HEK293 (cell line): Measurements from ENCODE around the gene VKORC1.

Source experiments
- CTCF ChIA-PET: fragments of 350-600 bp; formaldehyde crosslinking; extraction: SDS; loops from one replicate; lab custom pipeline; 2021; ENCODE audit warnings: antibody characterized with exemption; lab: Yijun Ruan, JAX
- POLR2A ChIA-PET: fragments of 300-600 bp; formaldehyde crosslinking; extraction: SDS; loops from one replicate; lab custom pipeline; 2020; ENCODE audit warnings: antibody characterized with exemption, inconsistent platforms; lab: Yijun Ruan, JAX
- H3K27ac ChIP-seq: fragments of 200-500 bp; sonication (Bioruptor generic); 2 replicates; pipeline ENCODE4 v1.5.1; 2014; ENCODE audit warnings: low read depth, low read length, control low read depth, inconsistent platforms; ENCODE audit errors: extremely low read depth
- H3K36me3 ChIP-seq, 2 experiments: fragments of 200-500 bp in 1 of 2; sonication (Bioruptor generic) in 1 of 2; 1 replicate in 1 of 2; 2 replicates in 1 of 2; pipeline ENCODE4 v1.5.1; 2014 to 2017; ENCODE audit warnings: inconsistent platforms in 2 of 2, low read length in 2 of 2; ENCODE audit not compliant: control insufficient read depth in 2 of 2, insufficient read depth in 1 of 2
- H3K4me1 ChIP-seq: fragments of 200-500 bp; sonication (Bioruptor generic); 2 replicates; pipeline ENCODE4 v1.5.1; 2014; ENCODE audit warnings: mild to moderate bottlenecking, low read length, inconsistent platforms; ENCODE audit not compliant: control insufficient read depth, insufficient read depth
- H3K4me3 ChIP-seq: 2 replicates; pipeline ENCODE4 v1.5.1; 2011; ENCODE audit warnings: low read depth, mild to moderate bottlenecking, control low read depth, low read length, moderate library complexity
- H3K9me3 ChIP-seq: fragments of 200-500 bp; sonication (Bioruptor generic); 2 replicates; pipeline ENCODE4 v1.5.1; 2014; ENCODE audit warnings: low read depth, low read length, inconsistent platforms; ENCODE audit not compliant: control insufficient read depth, insufficient read depth
- EGR2 ChIP-seq: fragments of 450-650 bp; formaldehyde crosslinking; IDR thresholded peaks from 2 replicates; pipeline ENCODE4 v1.5.1; 2016; ENCODE audit warnings: low read depth, missing biosample characterization, missing genetic modification characterization
- GLIS2 ChIP-seq: fragments of 450-650 bp; formaldehyde crosslinking; IDR thresholded peaks from 2 replicates; pipeline ENCODE4 v1.5.1; 2016; ENCODE audit warnings: missing biosample characterization, missing genetic modification characterization
- KLF1 ChIP-seq: fragments of 450-650 bp; formaldehyde crosslinking; IDR thresholded peaks from 2 replicates; pipeline ENCODE4 v1.5.1; 2016; ENCODE audit warnings: missing biosample characterization, missing genetic modification characterization
- SP2 ChIP-seq: fragments of 450-650 bp; formaldehyde crosslinking; IDR thresholded peaks from 2 replicates; pipeline ENCODE4 v1.5.1; 2016; ENCODE audit warnings: missing biosample characterization, missing genetic modification characterization
- TRIM28 ChIP-seq: IDR thresholded peaks from 2 replicates; pipeline ENCODE4 v1.6.1; 2011; ENCODE audit warnings: low read length, control low read depth, borderline replicate concordance
- ZBTB48 ChIP-seq: fragments of 450-650 bp; formaldehyde crosslinking; IDR thresholded peaks from 2 replicates; pipeline ENCODE4 v1.5.1; 2016; ENCODE audit warnings: missing biosample characterization, missing genetic modification characterization
- ZBTB7A ChIP-seq: fragments of 450-650 bp; formaldehyde crosslinking; IDR thresholded peaks from 2 replicates; pipeline ENCODE4 v1.5.1; 2016; ENCODE audit warnings: low read depth, missing biosample characterization, missing genetic modification characterization
- ZFHX2 ChIP-seq: fragments of 450-650 bp; formaldehyde crosslinking; conservative IDR thresholded peaks from 2 replicates; pipeline ENCODE4 v1.5.1; 2016; ENCODE audit warnings: missing biosample characterization, missing genetic modification characterization
- ZFP41 ChIP-seq: fragments of 450-650 bp; formaldehyde crosslinking; IDR thresholded peaks from 2 replicates; pipeline ENCODE4 v1.5.1; 2016; ENCODE audit warnings: missing biosample characterization, missing genetic modification characterization, borderline replicate concordance
- ZIC2 ChIP-seq: fragments of 450-650 bp; formaldehyde crosslinking; IDR thresholded peaks from 2 replicates; pipeline ENCODE4 v1.5.1; 2016; ENCODE audit warnings: missing biosample characterization, missing genetic modification characterization
- ZNF121 ChIP-seq: fragments of 450-650 bp; formaldehyde crosslinking; IDR thresholded peaks from 2 replicates; pipeline ENCODE4 v1.5.1; 2016; ENCODE audit warnings: missing biosample characterization, missing genetic modification characterization
- ZNF202 ChIP-seq: fragments of 450-650 bp; formaldehyde crosslinking; IDR thresholded peaks from 2 replicates; pipeline ENCODE4 v1.5.1; 2016; ENCODE audit warnings: missing biosample characterization, missing genetic modification characterization, borderline replicate concordance
- ZNF223 ChIP-seq: fragments of 450-650 bp; formaldehyde crosslinking; IDR thresholded peaks from 2 replicates; pipeline ENCODE4 v1.5.1; 2016; ENCODE audit warnings: missing biosample characterization, missing genetic modification characterization
- ZNF248 ChIP-seq: fragments of 450-650 bp; formaldehyde crosslinking; IDR thresholded peaks from 2 replicates; pipeline ENCODE4 v1.5.1; 2017; ENCODE audit warnings: missing biosample characterization, missing genetic modification characterization
- ZNF501 ChIP-seq: fragments of 450-650 bp; formaldehyde crosslinking; IDR thresholded peaks from 2 replicates; pipeline ENCODE4 v1.5.1; 2016; ENCODE audit warnings: missing biosample characterization, missing genetic modification characterization
- ZNF76 ChIP-seq: fragments of 450-650 bp; formaldehyde crosslinking; IDR thresholded peaks from 2 replicates; pipeline ENCODE4; 2016; ENCODE audit warnings: low read depth, missing biosample characterization, missing genetic modification characterization, borderline replicate concordance
- ZNF791 ChIP-seq: fragments of 450-650 bp; formaldehyde crosslinking; IDR thresholded peaks from 2 replicates; pipeline ENCODE4 v1.5.1; 2016; ENCODE audit warnings: missing biosample characterization, missing genetic modification characterization
- ZNF837 ChIP-seq: fragments of 450-650 bp; formaldehyde crosslinking; IDR thresholded peaks from 2 replicates; pipeline ENCODE4 v1.5.1; 2016; ENCODE audit warnings: missing biosample characterization, missing genetic modification characterization
- ZNF843 ChIP-seq: fragments of 450-650 bp; formaldehyde crosslinking; IDR thresholded peaks from 2 replicates; pipeline ENCODE4 v1.5.1; 2016; ENCODE audit warnings: missing biosample characterization, missing genetic modification characterization
- TF ChIP-seq, protein P1 (sequence below): fragments of 450-650 bp; formaldehyde crosslinking; IDR thresholded peaks from 2 replicates; pipeline ENCODE4 v1.5.1; 2016; ENCODE audit warnings: missing biosample characterization, missing genetic modification characterization
- TF ChIP-seq, protein P2 (sequence below): fragments of 450-650 bp; formaldehyde crosslinking; IDR thresholded peaks from 2 replicates; pipeline ENCODE4 v1.5.1; 2016; ENCODE audit warnings: missing biosample characterization, missing genetic modification characterization
- TF ChIP-seq, protein P3 (sequence below): fragments of 450-650 bp; formaldehyde crosslinking; optimal IDR thresholded peaks from 2 replicates; pipeline ENCODE3; 2016; ENCODE audit warnings: missing biosample characterization, mild to moderate bottlenecking, missing genetic modification characterization
- TF ChIP-seq, protein P4 (sequence below): fragments of 450-650 bp; formaldehyde crosslinking; IDR thresholded peaks from 2 replicates; pipeline ENCODE4 v1.5.1; 2016; ENCODE audit warnings: missing biosample characterization, missing genetic modification characterization
- TF ChIP-seq, protein P5 (sequence below): fragments of 450-650 bp; formaldehyde crosslinking; IDR thresholded peaks from 2 replicates; pipeline ENCODE4 v1.5.1; 2016; ENCODE audit warnings: missing biosample characterization, missing genetic modification characterization
- TF ChIP-seq, protein P6 (sequence below): fragments of 450-650 bp; formaldehyde crosslinking; IDR thresholded peaks from 2 replicates; pipeline ENCODE4 v1.5.1; 2016; ENCODE audit warnings: missing biosample characterization, missing genetic modification characterization

VKORC1 gene

DNA sequence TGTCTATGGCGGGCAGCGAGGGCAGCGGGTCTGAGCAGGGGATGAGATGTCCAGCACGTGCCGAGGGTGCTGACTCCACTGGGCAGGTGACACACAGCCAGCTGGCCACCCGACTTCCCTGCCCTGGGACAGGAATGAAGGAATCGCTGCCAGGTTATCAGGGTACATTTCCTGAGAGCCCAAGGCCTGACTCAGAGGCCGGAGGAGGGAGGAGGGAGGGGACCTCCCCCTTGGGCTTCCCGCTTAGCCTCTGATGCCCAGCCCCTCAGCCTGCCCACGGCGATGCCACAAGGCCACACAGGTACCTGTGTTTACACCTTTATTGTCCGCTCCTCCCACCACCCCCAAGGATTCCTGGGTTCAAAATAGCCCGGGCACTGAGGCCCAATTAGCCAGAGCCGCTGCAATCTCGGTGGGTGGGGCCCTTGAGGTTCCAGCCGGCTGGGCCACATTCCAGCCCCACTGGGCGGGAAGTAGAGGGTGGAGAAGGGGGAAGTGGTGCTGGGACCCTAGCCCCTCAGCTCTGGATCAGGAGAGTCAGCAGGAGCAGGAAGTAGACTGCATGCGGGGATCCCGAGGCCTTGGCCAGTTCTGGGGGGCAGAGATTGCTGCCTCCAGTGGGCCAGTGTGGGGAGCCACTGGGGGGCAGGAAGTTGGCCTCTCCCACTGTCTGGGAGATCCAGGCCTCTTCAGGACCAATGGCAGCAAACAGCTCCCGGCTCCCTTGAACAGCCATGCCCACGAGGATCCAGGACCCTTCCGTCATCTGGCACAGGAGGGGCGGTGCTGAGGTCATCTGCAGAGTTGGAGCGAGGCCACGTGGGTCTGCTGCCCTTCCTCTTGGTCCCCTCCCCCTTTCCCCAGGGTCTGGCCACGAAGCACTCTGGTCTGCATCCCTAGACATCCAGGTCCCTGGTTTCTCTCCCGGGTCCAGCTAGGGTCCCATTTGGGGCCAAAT is 44.3 kb upstream of the VKORC1 start:
- no peak overlapping the region for H3K27ac ChIP-seq
- ChIA-PET POLR2A (interaction anchor here (0.9 to 1.8 kb wide), 3 partner anchors 10 to 41 kb away, joined by 3 to 8 read pairs (median 8); partner anchors contain the start of genes FUS and KAT8), CTCF (no interaction called here)
- H3K9me3 ChIP-seq: no peaks in the 10 kb centered on the region
- no peaks in the 10 kb centered on the region for H3K36me3 ChIP-seq
- no peak overlapping the region for H3K4me3 ChIP-seq
- peaks cover 11% of the 10 kb centered on the region; the same call in 1 of the 2 replicates for H3K4me1 ChIP-seq
- no peak for TF ChIP-seq TRIM28
- no peak for TF ChIP-seq ZNF501 (tag by site-specific recombination)
- TF ChIP-seq ZNF248 (tag by site-specific recombination): no peak
- TF ChIP-seq ZNF202: no peak
- no peak for TF ChIP-seq ZIC2 (tag by site-specific recombination)
- 0 out of 2 replicates have a peak, but pooled peaks have one; percentile 26 for TF ChIP-seq EGR2
- TF ChIP-seq, protein P1, sequence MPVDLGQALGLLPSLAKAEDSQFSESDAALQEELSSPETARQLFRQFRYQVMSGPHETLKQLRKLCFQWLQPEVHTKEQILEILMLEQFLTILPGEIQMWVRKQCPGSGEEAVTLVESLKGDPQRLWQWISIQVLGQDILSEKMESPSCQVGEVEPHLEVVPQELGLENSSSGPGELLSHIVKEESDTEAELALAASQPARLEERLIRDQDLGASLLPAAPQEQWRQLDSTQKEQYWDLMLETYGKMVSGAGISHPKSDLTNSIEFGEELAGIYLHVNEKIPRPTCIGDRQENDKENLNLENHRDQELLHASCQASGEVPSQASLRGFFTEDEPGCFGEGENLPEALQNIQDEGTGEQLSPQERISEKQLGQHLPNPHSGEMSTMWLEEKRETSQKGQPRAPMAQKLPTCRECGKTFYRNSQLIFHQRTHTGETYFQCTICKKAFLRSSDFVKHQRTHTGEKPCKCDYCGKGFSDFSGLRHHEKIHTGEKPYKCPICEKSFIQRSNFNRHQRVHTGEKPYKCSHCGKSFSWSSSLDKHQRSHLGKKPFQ (tag by site-specific recombination): no peak
- TF ChIP-seq, protein P2, sequence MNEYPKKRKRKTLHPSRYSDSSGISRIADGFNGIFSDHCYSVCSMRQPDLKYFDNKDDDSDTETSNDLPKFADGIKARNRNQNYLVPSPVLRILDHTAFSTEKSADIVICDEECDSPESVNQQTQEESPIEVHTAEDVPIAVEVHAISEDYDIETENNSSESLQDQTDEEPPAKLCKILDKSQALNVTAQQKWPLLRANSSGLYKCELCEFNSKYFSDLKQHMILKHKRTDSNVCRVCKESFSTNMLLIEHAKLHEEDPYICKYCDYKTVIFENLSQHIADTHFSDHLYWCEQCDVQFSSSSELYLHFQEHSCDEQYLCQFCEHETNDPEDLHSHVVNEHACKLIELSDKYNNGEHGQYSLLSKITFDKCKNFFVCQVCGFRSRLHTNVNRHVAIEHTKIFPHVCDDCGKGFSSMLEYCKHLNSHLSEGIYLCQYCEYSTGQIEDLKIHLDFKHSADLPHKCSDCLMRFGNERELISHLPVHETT (tag by site-specific recombination): no peak
- TF ChIP-seq ZBTB7A: no peak
- TF ChIP-seq ZNF76 (tag by site-specific recombination): no peak
- TF ChIP-seq ZNF223 (tag by site-specific recombination): no peak
- TF ChIP-seq, protein P3, sequence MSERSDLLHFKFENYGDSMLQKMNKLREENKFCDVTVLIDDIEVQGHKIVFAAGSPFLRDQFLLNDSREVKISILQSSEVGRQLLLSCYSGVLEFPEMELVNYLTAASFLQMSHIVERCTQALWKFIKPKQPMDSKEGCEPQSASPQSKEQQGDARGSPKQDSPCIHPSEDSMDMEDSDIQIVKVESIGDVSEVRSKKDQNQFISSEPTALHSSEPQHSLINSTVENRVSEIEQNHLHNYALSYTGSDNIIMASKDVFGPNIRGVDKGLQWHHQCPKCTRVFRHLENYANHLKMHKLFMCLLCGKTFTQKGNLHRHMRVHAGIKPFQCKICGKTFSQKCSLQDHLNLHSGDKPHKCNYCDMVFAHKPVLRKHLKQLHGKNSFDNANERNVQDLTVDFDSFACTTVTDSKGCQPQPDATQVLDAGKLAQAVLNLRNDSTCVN (tag by site-specific recombination): no peak
- TF ChIP-seq, protein P4, sequence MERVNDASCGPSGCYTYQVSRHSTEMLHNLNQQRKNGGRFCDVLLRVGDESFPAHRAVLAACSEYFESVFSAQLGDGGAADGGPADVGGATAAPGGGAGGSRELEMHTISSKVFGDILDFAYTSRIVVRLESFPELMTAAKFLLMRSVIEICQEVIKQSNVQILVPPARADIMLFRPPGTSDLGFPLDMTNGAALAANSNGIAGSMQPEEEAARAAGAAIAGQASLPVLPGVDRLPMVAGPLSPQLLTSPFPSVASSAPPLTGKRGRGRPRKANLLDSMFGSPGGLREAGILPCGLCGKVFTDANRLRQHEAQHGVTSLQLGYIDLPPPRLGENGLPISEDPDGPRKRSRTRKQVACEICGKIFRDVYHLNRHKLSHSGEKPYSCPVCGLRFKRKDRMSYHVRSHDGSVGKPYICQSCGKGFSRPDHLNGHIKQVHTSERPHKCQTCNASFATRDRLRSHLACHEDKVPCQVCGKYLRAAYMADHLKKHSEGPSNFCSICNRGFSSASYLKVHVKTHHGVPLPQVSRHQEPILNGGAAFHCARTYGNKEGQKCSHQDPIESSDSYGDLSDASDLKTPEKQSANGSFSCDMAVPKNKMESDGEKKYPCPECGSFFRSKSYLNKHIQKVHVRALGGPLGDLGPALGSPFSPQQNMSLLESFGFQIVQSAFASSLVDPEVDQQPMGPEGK (tag by site-specific recombination): no peak
- peak; percentile 43; the same call in 1 of the 2 replicates for TF ChIP-seq ZFHX2 (tag by site-specific recombination)
- no peak for TF ChIP-seq ZNF121 (tag by site-specific recombination)
- TF ChIP-seq, protein P5, sequence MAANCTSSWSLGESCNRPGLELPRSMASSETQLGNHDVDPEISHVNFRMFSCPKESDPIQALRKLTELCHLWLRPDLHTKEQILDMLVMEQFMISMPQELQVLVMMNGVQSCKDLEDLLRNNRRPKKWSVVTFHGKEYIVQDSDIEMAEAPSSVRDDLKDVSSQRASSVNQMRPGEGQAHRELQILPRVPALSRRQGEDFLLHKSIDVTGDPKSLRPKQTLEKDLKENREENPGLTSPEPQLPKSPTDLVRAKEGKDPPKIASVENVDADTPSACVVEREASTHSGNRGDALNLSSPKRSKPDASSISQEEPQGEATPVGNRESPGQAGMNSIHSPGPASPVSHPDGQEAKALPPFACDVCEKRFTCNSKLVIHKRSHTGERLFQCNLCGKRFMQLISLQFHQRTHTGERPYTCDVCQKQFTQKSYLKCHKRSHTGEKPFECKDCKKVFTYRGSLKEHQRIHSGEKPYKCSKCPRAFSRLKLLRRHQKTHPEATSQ (tag by site-specific recombination): no peak
- peak; percentile 41; the same call in 1 of the 2 replicates for TF ChIP-seq KLF1 (tag by site-specific recombination)
- no peak for TF ChIP-seq ZNF791 (tag by site-specific recombination)
- no peak for TF ChIP-seq ZNF837
- 0 out of 2 replicates have a peak, but pooled peaks have one; percentile 18 for TF ChIP-seq GLIS2 (tag by site-specific recombination)
- TF ChIP-seq ZNF843 (tag by site-specific recombination): no peak
- 0 out of 2 replicates have a peak, but pooled peaks have one; percentile 5 for TF ChIP-seq SP2
- TF ChIP-seq, protein P6, sequence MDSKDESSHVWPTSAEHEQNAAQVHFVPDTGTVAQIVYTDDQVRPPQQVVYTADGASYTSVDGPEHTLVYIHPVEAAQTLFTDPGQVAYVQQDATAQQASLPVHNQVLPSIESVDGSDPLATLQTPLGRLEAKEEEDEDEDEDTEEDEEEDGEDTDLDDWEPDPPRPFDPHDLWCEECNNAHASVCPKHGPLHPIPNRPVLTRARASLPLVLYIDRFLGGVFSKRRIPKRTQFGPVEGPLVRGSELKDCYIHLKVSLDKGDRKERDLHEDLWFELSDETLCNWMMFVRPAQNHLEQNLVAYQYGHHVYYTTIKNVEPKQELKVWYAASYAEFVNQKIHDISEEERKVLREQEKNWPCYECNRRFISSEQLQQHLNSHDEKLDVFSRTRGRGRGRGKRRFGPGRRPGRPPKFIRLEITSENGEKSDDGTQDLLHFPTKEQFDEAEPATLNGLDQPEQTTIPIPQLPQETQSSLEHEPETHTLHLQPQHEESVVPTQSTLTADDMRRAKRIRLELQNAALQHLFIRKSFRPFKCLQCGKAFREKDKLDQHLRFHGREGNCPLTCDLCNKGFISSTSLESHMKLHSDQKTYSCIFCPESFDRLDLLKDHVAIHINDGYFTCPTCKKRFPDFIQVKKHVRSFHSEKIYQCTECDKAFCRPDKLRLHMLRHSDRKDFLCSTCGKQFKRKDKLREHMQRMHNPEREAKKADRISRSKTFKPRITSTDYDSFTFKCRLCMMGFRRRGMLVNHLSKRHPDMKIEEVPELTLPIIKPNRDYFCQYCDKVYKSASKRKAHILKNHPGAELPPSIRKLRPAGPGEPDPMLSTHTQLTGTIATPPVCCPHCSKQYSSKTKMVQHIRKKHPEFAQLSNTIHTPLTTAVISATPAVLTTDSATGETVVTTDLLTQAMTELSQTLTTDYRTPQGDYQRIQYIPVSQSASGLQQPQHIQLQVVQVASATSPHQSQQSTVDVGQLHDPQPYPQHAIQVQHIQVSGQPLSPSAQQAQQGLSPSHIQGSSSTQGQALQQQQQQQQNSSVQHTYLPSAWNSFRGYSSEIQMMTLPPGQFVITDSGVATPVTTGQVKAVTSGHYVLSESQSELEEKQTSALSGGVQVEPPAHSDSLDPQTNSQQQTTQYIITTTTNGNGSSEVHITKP (tag by site-specific recombination): no peak
- no peak for TF ChIP-seq ZBTB48
- no peak for TF ChIP-seq ZFP41
